Right forelimb (tissue), 1 donor: ENCODE data around the gene TMX4.
"Not testable (repeated sequence)": the region's sequence is repeated elsewhere in the genome, so short reads cannot be mapped to it uniquely, and the experiment has no call there.

Experiments
- DNase-seq: peaks from one replicate; pipeline ENCODE4 v3.0.0-alpha.2; 2018

The TMX4 gene

GRCh38 chr20:7959484-7959883 lies 60.1 kb downstream of the TMX4 start:
- DNase-seq, result no peak

- DNase-seq, result not testable (repeated sequence)
These were observed 63.0 kb downstream of the TMX4 start for GRCh38 chr20:7956561-7956960.

- no peak for DNase-seq
These were observed 69.2 kb downstream of the TMX4 start for GRCh38 chr20:7950387-7950786.

GRCh38 chr20:7943891-7944290 lies 75.7 kb downstream of the TMX4 start:
- no peak for DNase-seq

- DNase-seq, result no peak
These were observed 79.2 kb downstream of the TMX4 start, which contains the start of gene HAO1 for GRCh38 chr20:7940341-7940740. Gene HAO1, minus strand, starts transcription at chr20:7940458. Its CDS starts 36 bp downstream, at chr20:7940422.

- no peak for DNase-seq
These were observed 79.9 kb downstream of the TMX4 start for GRCh38 chr20:7939663-7940062.

- no peak for DNase-seq
These were observed 81.5 kb downstream of the TMX4 start for GRCh38 chr20:7938058-7938457.

GRCh38 chr20:7937328-7937727 lies 82.2 kb downstream of the TMX4 start:
- no peak for DNase-seq

GRCh38 chr20:7935027-7935551 lies 84.5 kb downstream of the TMX4 start:
- DNase-seq, result no peak

GRCh38 chr20:7933346-7933745 lies 86.2 kb downstream of the TMX4 start:
- DNase-seq, result no peak

- no peak for DNase-seq
These were observed 89.2 kb downstream of the TMX4 start for GRCh38 chr20:7930343-7930742.
